GM12878 (cell line): ENCODE measurements around the gene SERTAD1. TPM values are rescaled to one million over a fixed set of nuclear protein-coding genes. Genes with fewer than 3 reads are reported as not detected.
"Not testable (repeated sequence)": the region's sequence is repeated elsewhere in the genome, so short reads cannot be mapped to it uniquely, and the experiment has no call there.

Experiments
- ATAC-seq: fragments of 200-7000 bp; cut with Tn5 transposase; 3 replicates; pipeline ENCODE4 v1.9.1; 2020; ENCODE audit warnings: mild to moderate bottlenecking, moderate library complexity
- BruUV-seq: library from RNA; stranded (reverse); fragments of 400-500 nt; replicated peaks from 2 replicates; lab custom pipeline; 2021; lab: Mats Ljungman, UMichigan
- CTCF ChIA-PET: fragments of 300-600 bp; sonication (Branson Sonifier 250); formaldehyde crosslinking; extraction: SDS; loops from one replicate; lab custom pipeline; 2021; ENCODE audit warnings: inconsistent platforms; lab: Yijun Ruan, JAX
- POLR2A ChIA-PET: fragments of 350-600 bp; formaldehyde crosslinking; extraction: SDS; loops from one replicate; lab custom pipeline; 2021; ENCODE audit warnings: inconsistent platforms; lab: Charles Lee
- RAD21 ChIA-PET: fragments of 300-600 bp; sonication (Branson Sonifier 250); formaldehyde crosslinking; loops from one replicate; lab custom pipeline; 2023; ENCODE audit warnings: antibody characterized with exemption; ENCODE audit not compliant: unreplicated experiment; lab: Charles Lee
- SMC1A ChIA-PET: fragments of 300-600 bp; sonication (Branson Sonifier 250); formaldehyde crosslinking; loops from one replicate; lab custom pipeline; 2023; ENCODE audit not compliant: unreplicated experiment, uncharacterized antibody; lab: Charles Lee
- DNase-seq: peaks from one replicate; pipeline ENCODE4 v3.0.0-alpha.2; 2011; ENCODE audit warnings: low read depth, low spot score
- FAIRE-seq: peaks from 3 replicates; lab custom pipeline; 2011; peaks lifted over from hg19 to GRCh38; lab: Jason Lieb, UNC
- H2AFZ ChIP-seq: 2 replicates; pipeline ENCODE4 v1.6.0; 2011; ENCODE audit warnings: low read depth, low read length, control low read depth; ENCODE audit not compliant: control insufficient read depth
- H3K27ac ChIP-seq: 2 replicates; pipeline ENCODE4 v1.5.1; 2011; ENCODE audit warnings: control low read depth; ENCODE audit not compliant: control insufficient read depth, insufficient read depth
- H3K27me3 ChIP-seq, 2 experiments: replicated peaks in 1 of 2; 2 replicates each; pipeline versions ENCODE4 v1.6.0 to v1.6.1; 2011; ENCODE audit warnings: low read length in 1 of 2; ENCODE audit not compliant: control insufficient read depth in 2 of 2, insufficient read depth in 2 of 2
- H3K36me3 ChIP-seq, 2 experiments: 2 replicates each; pipeline ENCODE4 v1.5.1; 2011; ENCODE audit warnings: low read length in 1 of 2; ENCODE audit not compliant: control insufficient read depth in 2 of 2, insufficient read depth in 2 of 2
- H3K4me1 ChIP-seq: 2 replicates; pipeline ENCODE4 v1.6.1; 2011; ENCODE audit warnings: mild to moderate bottlenecking, low read length, moderate library complexity, mixed read lengths; ENCODE audit not compliant: control insufficient read depth, insufficient read depth
- H3K4me2 ChIP-seq: 2 replicates; pipeline ENCODE4 v1.6.0; 2011; ENCODE audit warnings: control low read depth; ENCODE audit not compliant: control insufficient read depth, insufficient read depth
- H3K4me3 ChIP-seq: fragments of 200-600 bp; sonication (generic); 2 replicates; pipeline ENCODE4 v1.5.1; 2016
- H3K79me2 ChIP-seq: 2 replicates; pipeline ENCODE4 v1.6.0; 2011; ENCODE audit warnings: low read length; ENCODE audit not compliant: control insufficient read depth, insufficient read depth
- H3K9ac ChIP-seq: 2 replicates; pipeline ENCODE4 v1.8.0; 2011; ENCODE audit warnings: low read length, control low read depth, mixed read lengths; ENCODE audit not compliant: control insufficient read depth, insufficient read depth
- H3K9me3 ChIP-seq: replicated peaks from 3 replicates; pipeline ENCODE4 v1.5.1; 2011; ENCODE audit warnings: mild to moderate bottlenecking, low read length; ENCODE audit not compliant: control insufficient read depth, insufficient read depth
- H4K20me1 ChIP-seq: 2 replicates; pipeline ENCODE4 v1.6.0; 2011; ENCODE audit not compliant: control insufficient read depth, insufficient read depth
- NBN ChIP-seq: fragments of 450-650 bp; IDR thresholded peaks from 2 replicates; pipeline ENCODE4 v1.6.1; 2016
- RELB ChIP-seq: fragments of 450-650 bp; IDR thresholded peaks from 2 replicates; pipeline ENCODE4 v1.6.1; 2017; ENCODE audit warnings: low read depth, mild to moderate bottlenecking, moderate library complexity
- RUNX3 ChIP-seq: IDR thresholded peaks from 2 replicates; pipeline ENCODE4 v1.6.1; 2012; ENCODE audit warnings: low read length, inconsistent platforms
- TCF7 ChIP-seq: IDR thresholded peaks from 2 replicates; pipeline ENCODE4 v1.6.1; 2014; ENCODE audit warnings: antibody characterized with exemption, borderline replicate concordance
- WGBS: methylation state at CpG from one replicate; pipeline ENCODE4 v1.1.6; 2016; ENCODE audit warnings: low lambda C conversion rate; ENCODE audit not compliant: insufficient replicate concordance, insufficient coverage; ENCODE audit errors: missing lambda C conversion rate; 5-methylcytosine and 5-hydroxymethylcytosine counted together
- in situ Hi-C: fragments of 300-500 bp; cut with MboI; formaldehyde crosslinking; loops from 9 replicates; pipeline ENCODE4 v1.14.3; 2018; ENCODE audit warnings: mixed read lengths
- intact Hi-C: fragments of 100-400 bp; cut with micrococcal nuclease; formaldehyde crosslinking; loops from one replicate; pipeline ENCODE4 v1.14.2; 2022; ENCODE audit not compliant: unreplicated experiment
- polyA plus RNA-seq, 11 experiments: library from polyadenylated mRNA; depleted of rRNA in 4 of 11; unstranded in 6 of 11; stranded (reverse) in 5 of 11; fragments of >200 nt; fragmentation: Nextera tagmentation in 4 of 11; fragmentation: Illumina TruSeq in 1 of 11; extraction: Ambion mirVana in 4 of 11; extraction: Trizol in 1 of 11; gene quantifications; 1 replicate in 1 of 11; 2 replicates in 10 of 11; pipeline versions ENCODE4 v1.2.1 to v1.2.3, GENCODE V29; 2011 to 2016; ENCODE audit warnings: inconsistent platforms in 2 of 11, missing spikeins in 2 of 11, low read depth in 1 of 11
- total RNA-seq, 4 experiments: library from RNA; depleted of rRNA in 3 of 4; stranded (reverse); fragments of >200 nt in 3 of 4; fragmentation: Illumina TruSeq in 1 of 4; extraction: Trizol in 1 of 4; gene quantifications; 2 replicates each; pipeline versions ENCODE4 v1.2.1 to v1.2.3, GENCODE V29; 2013 to 2021
- TF ChIP-seq, protein P1 (sequence below): fragments of 150-350 bp; IDR thresholded peaks from 2 replicates; pipeline ENCODE4 v1.6.1; 2014; ENCODE audit warnings: mild to moderate bottlenecking, low read depth, low read length
- TF ChIP-seq, protein P2 (sequence below): IDR thresholded peaks from 2 replicates; pipeline ENCODE4 v1.6.1; 2012; ENCODE audit warnings: mild to moderate bottlenecking, low read depth, low read length

Gene SERTAD1
- total and polyA plus RNA-seq, 10 of the 15 experiments (the other 5 are each of a cell fraction or from before 2014, with no cell fraction given) = 0.23 to 14.2 (median 8.0) TPM

DNA sequence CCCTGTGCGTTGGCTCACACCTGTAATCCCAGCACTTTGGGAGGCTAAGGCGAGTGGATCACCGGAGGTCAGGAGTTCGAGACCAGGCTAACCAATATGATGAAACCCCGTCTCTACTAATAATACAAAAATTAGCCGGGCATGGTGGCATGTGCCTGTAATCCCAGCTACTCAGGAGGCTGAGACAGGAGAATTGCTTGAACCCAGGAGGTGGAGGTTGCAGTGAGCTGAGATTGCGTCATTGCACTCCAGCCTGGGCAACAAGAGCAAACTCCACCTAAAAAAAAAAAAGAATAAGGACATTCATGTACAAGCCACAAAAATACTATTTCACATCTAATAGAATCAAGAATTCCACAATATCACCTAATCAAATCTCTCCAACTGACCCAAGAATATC, 2.4 kb upstream of the SERTAD1 start:
- BruUV-seq = not testable (repeated sequence)

GRCh38 chr19:40424637-40425449, 949 bp downstream of the SERTAD1 start:
- BruUV-seq = no TSS peak
- ChIA-PET RAD21 (interaction anchor here (0.7 to 1.8 kb wide), 5 partner anchors 11 to 120 kb away, joined by 3 to 9 read pairs (median 4); partner anchors contain the start of genes PLD3 and SERTAD3), POLR2A (interaction anchor here (0.7 to 5.5 kb wide), 8 partner anchors 9 to 68 kb away, joined by 3 to 55 read pairs (median 4); partner anchors contain the start of gene SERTAD3), CTCF (interaction anchor here (1.1 to 7.1 kb wide), 8 partner anchors 10 to 181 kb away, joined by 3 to 67 read pairs (median 6); partner anchors contain the start of gene BLVRB), SMC1A (interaction anchor here (1.0 to 1.6 kb wide), 4 partner anchors 9 to 19 kb away, joined by 3 to 6 read pairs (median 6); partner anchors contain the start of gene SERTAD3)
- DNase-seq (no peak), FAIRE-seq (peak; percentile 84), ATAC-seq (no peak)
- peak overlapping the region; percentile 75 for H3K4me2 ChIP-seq
- no peaks in the 10 kb centered on the region for H3K27me3 ChIP-seq
- H3K9ac ChIP-seq = peak overlapping the region; percentile 74
- intact Hi-C loops (loop anchor here (1.0 kb wide), 1 partner anchor 19 kb away; the partner anchor contains the start of gene SERTAD3), in situ Hi-C loops (no loop called here)
- H3K27ac ChIP-seq = peak overlapping the region; percentile 84
- 2% methylated on average over 26 of the region's 28 CpGs for WGBS
- no peaks in the 10 kb centered on the region for H3K9me3 ChIP-seq
- peaks cover 0 to 6% of the 10 kb centered on the region in 2 experiments; a peak in 2 of 4 replicates for H3K36me3 ChIP-seq
- no peaks in the 10 kb centered on the region for H3K4me1 ChIP-seq
- H2AFZ ChIP-seq = peak overlapping the region; percentile 49
- no peaks in the 10 kb centered on the region for H4K20me1 ChIP-seq
- peaks cover 27% of the 10 kb centered on the region for H3K79me2 ChIP-seq
- peak overlapping the region; percentile 97 for H3K4me3 ChIP-seq
- TF ChIP-seq RELB (peak; percentile 40; the same call in 1 of the 2 replicates), NBN (peak; percentile 65; the same call in 1 of the 2 replicates), TCF7 (no peak), RUNX3 (peak; percentile 64)
- TF ChIP-seq, protein P1, sequence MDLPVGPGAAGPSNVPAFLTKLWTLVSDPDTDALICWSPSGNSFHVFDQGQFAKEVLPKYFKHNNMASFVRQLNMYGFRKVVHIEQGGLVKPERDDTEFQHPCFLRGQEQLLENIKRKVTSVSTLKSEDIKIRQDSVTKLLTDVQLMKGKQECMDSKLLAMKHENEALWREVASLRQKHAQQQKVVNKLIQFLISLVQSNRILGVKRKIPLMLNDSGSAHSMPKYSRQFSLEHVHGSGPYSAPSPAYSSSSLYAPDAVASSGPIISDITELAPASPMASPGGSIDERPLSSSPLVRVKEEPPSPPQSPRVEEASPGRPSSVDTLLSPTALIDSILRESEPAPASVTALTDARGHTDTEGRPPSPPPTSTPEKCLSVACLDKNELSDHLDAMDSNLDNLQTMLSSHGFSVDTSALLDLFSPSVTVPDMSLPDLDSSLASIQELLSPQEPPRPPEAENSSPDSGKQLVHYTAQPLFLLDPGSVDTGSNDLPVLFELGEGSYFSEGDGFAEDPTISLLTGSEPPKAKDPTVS = no peak
- TF ChIP-seq, protein P2, sequence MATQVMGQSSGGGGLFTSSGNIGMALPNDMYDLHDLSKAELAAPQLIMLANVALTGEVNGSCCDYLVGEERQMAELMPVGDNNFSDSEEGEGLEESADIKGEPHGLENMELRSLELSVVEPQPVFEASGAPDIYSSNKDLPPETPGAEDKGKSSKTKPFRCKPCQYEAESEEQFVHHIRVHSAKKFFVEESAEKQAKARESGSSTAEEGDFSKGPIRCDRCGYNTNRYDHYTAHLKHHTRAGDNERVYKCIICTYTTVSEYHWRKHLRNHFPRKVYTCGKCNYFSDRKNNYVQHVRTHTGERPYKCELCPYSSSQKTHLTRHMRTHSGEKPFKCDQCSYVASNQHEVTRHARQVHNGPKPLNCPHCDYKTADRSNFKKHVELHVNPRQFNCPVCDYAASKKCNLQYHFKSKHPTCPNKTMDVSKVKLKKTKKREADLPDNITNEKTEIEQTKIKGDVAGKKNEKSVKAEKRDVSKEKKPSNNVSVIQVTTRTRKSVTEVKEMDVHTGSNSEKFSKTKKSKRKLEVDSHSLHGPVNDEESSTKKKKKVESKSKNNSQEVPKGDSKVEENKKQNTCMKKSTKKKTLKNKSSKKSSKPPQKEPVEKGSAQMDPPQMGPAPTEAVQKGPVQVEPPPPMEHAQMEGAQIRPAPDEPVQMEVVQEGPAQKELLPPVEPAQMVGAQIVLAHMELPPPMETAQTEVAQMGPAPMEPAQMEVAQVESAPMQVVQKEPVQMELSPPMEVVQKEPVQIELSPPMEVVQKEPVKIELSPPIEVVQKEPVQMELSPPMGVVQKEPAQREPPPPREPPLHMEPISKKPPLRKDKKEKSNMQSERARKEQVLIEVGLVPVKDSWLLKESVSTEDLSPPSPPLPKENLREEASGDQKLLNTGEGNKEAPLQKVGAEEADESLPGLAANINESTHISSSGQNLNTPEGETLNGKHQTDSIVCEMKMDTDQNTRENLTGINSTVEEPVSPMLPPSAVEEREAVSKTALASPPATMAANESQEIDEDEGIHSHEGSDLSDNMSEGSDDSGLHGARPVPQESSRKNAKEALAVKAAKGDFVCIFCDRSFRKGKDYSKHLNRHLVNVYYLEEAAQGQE = no peak

More for the DNA sequence above, 2.4 kb upstream of the SERTAD1 start:
- FAIRE-seq, H3K9me3 ChIP-seq, ATAC-seq, H3K27ac ChIP-seq, in situ Hi-C loops, H3K9ac ChIP-seq, H3K4me3 ChIP-seq, DNase-seq, SMC1A ChIA-PET, H4K20me1 ChIP-seq, H3K36me3 ChIP-seq, intact Hi-C loops, H3K4me1 ChIP-seq, H3K27me3 ChIP-seq, H2AFZ ChIP-seq, H3K4me2 ChIP-seq: not testable (repeated sequence)
- POLR2A ChIA-PET = interaction anchor here (0.7 to 3.3 kb wide), 3 partner anchors 15 to 103 kb away, joined by 3 to 49 read pairs (median 4); partner anchors contain the start of gene SERTAD3
- CTCF ChIA-PET = interaction anchor here (0.8 kb wide), 1 partner anchor 9 kb away, joined by 3 read pairs; no protein-coding TSS in a partner anchor
- 89% methylated on average over 7 of the region's 7 CpGs for WGBS
- H3K79me2 ChIP-seq = peaks cover 16% of the 10 kb centered on the region
- RAD21 ChIA-PET = interaction anchor here (1.5 kb wide), 1 partner anchor 80 kb away, joined by 6 read pairs; the partner anchor contains the start of genes C19orf47 and PLD3
